ENCODE results near the gene ALKBH5. TPM values are rescaled to one million over a fixed set of nuclear protein-coding genes. Genes with fewer than 3 reads are reported as not detected.

The ALKBH5 gene
- total RNA-seq, 2 donors from 2014 or later = 177 to 193 TPM

- H3K27me3 ChIP-seq = no peaks in the 10 kb centered on the region
- H3K36me3 ChIP-seq = no peaks in the 10 kb centered on the region
- H3K4me3 ChIP-seq = no peak overlapping the region
- peaks cover 0 to 10% of the 10 kb centered on the region in 2 donors for H3K4me1 ChIP-seq
- peak; percentile 81 for DNase-seq (ENCODE audit: low spot score)
- TF ChIP-seq, protein P1, sequence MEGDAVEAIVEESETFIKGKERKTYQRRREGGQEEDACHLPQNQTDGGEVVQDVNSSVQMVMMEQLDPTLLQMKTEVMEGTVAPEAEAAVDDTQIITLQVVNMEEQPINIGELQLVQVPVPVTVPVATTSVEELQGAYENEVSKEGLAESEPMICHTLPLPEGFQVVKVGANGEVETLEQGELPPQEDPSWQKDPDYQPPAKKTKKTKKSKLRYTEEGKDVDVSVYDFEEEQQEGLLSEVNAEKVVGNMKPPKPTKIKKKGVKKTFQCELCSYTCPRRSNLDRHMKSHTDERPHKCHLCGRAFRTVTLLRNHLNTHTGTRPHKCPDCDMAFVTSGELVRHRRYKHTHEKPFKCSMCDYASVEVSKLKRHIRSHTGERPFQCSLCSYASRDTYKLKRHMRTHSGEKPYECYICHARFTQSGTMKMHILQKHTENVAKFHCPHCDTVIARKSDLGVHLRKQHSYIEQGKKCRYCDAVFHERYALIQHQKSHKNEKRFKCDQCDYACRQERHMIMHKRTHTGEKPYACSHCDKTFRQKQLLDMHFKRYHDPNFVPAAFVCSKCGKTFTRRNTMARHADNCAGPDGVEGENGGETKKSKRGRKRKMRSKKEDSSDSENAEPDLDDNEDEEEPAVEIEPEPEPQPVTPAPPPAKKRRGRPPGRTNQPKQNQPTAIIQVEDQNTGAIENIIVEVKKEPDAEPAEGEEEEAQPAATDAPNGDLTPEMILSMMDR (IDR thresholded peaks at IDR 0.05) = peak; percentile 91 to 97
- H3K9me3 ChIP-seq = no peaks in the 10 kb centered on the region
- H3K27ac ChIP-seq = no peak overlapping the region
Measured at GRCh38 chr17:18217412-18218015, 33.9 kb downstream of the ALKBH5 start.

DNA sequence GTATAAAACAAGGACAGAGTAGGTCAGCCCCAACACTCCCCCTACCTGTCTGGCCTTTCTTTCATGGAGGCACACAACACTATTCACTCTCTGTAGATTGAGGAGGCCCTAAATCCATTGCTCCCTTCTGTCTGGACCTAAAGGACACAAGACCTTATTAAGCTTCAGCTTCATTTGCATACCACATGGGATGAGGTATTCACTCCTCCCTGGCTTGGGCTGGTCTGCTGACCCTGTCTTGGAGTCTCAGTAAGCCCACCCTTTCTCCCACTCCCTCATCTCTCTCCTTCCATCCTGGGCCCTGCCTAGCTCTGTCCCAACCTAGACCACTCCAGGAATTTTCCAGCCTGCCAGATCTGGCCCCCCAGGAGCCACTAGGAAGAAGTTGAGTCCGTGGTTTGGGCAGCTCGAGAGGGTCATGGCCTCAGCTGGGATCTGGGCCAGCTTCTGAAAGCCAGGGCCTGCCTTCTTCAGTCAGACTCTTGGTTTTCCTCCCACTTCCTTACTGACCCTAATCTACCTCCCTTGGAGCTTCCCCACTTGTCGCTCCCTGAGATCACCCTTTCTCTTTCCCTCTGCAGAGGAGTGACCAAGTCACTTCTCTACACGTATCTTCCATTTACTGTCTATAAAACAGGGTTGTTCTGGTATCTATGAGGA is 35.3 kb downstream of the ALKBH5 start:
- TF ChIP-seq, protein P1 (IDR thresholded peaks at IDR 0.05) = no peak
- Histone ChIP-seq H3K27me3 (no peaks in the 10 kb centered on the region), H3K4me1 (peaks cover 0 to 10% of the 10 kb centered on the region in 2 donors), H3K36me3 (no peaks in the 10 kb centered on the region), H3K9me3 (no peaks in the 10 kb centered on the region), H3K4me3 (no peak overlapping the region), H3K27ac (no peak overlapping the region)
- no peak for DNase-seq (ENCODE audit: low spot score)

DNA sequence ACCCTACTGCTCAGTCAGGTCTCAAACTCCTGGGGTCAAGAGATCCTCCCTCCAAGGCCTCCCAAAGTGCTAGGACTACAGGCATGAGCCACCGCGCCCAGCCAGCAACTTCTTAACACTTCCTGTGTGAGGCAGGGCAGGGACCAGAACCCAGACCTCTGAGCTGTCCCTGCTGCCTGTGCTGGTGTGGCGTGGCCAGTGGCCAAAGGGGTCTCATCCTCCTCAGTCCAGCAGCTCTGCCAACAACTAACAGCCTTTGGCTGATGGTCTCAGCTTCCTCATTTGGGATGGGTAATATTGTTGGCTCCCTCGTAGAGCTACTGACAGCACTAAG is 40.4 kb downstream of the ALKBH5 start:
- H3K27ac ChIP-seq = peak overlapping the region; percentile 51 to 73
- TF ChIP-seq, protein P1 (IDR thresholded peaks at IDR 0.05) = no peak
- DNase-seq (ENCODE audit: low spot score) = no peak
- H3K4me3 ChIP-seq = no peak overlapping the region
- H3K27me3 ChIP-seq = no peaks in the 10 kb centered on the region
- H3K4me1 ChIP-seq = peaks cover 0 to 26% of the 10 kb centered on the region in 2 donors
- H3K9me3 ChIP-seq = no peaks in the 10 kb centered on the region
- H3K36me3 ChIP-seq = no peaks in the 10 kb centered on the region

DNA sequence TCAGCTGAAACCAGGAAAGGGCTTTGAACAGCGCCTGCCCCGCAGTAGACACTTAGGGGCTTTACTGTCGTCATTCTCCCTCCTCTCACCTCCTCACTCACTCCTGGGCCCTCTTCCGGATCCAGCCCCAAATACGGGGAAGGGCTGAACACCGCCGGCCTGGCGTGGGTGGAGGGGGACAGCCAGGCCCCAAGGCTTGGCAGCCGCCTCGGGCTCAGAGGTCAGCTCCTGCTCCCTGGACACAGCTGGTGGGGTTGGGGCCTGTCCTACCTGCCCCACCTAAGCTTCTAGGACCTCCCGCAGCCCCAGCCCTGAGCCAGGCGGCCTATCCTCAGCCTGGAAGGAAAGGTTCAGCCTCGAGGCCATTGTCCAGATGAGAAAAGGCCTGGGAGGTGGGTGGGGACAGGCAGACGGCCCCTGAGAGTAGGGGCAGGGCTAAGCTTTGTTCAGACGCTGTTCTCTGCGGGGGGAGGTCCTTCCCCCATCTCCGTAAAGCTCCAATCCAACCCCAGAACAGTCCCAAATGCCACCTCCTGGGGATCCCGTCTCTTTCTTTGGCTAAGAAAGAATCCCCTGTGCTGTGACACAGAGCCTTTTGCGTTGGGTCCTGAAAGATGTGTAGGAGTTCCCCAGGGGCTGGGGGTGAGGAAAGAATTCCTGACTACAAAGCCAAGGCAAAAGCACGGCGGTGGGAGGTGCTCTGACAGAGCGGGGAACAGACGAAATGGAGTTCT is 40.9 kb downstream of the ALKBH5 start:
- Histone ChIP-seq H3K36me3 (no peaks in the 10 kb centered on the region), H3K4me3 (peak overlapping the region; percentile 25 to 46), H3K27me3 (no peaks in the 10 kb centered on the region), H3K4me1 (peaks cover 0 to 22% of the 10 kb centered on the region in 2 donors), H3K27ac (peak overlapping the region; percentile 51 to 73), H3K9me3 (no peaks in the 10 kb centered on the region)
- peak; percentile 63 for DNase-seq (ENCODE audit: low spot score)
- TF ChIP-seq, protein P1 (IDR thresholded peaks at IDR 0.05) = no peak

GRCh38 chr17:18225121-18225641 is 41.6 kb downstream of the ALKBH5 start, which contains the start of gene LLGL1:
TSS of gene LLGL1 (plus strand) at chr17:18225635. CDS start at chr17:18225683, 48 bp downstream.
- H3K36me3 ChIP-seq = no peaks in the 10 kb centered on the region
- H3K4me1 ChIP-seq = peaks cover 0 to 22% of the 10 kb centered on the region in 2 donors
- H3K9me3 ChIP-seq = no peaks in the 10 kb centered on the region
- H3K27ac ChIP-seq = peak within 1 kb of the TSS; percentile 51 to 73
- H3K4me3 ChIP-seq = peak within 1 kb of the TSS; percentile 62 to 69
- H3K27me3 ChIP-seq = no peaks in the 10 kb centered on the region
- DNase-seq (ENCODE audit: low spot score) = peak; percentile 97
- TF ChIP-seq, protein P1 (IDR thresholded peaks at IDR 0.05) = no peak
